Activated T-cell treated with anti-CD3 and anti-CD28 coated beads for 4 hours (primary cell): Measurements from ENCODE around the gene PDZD2.
"Not testable (repeated sequence)": the region's sequence is repeated elsewhere in the genome, so short reads cannot be mapped to it uniquely, and the experiment has no call there.

Experiments used
- DNase-seq: peaks from one replicate; pipeline ENCODE4 v3.0.0-alpha.2; 2020

PDZD2 gene

GRCh38 chr5:31771500-31771899, 132.6 kb downstream of the PDZD2 start:
- DNase-seq = no peak

GRCh38 chr5:31776294-31776693, 137.4 kb downstream of the PDZD2 start:
- DNase-seq = not testable (repeated sequence)

- no peak for DNase-seq
Measured at GRCh38 chr5:31776976-31777651, 138.2 kb downstream of the PDZD2 start.

- no peak for DNase-seq
Measured at GRCh38 chr5:31781772-31782171, 142.8 kb downstream of the PDZD2 start.

GRCh38 chr5:31783086-31783645, 144.2 kb downstream of the PDZD2 start:
- DNase-seq = no peak

- no peak for DNase-seq
Measured at GRCh38 chr5:31783731-31784130, 144.8 kb downstream of the PDZD2 start.

- DNase-seq = no peak
Measured at GRCh38 chr5:31786090-31786631, 147.2 kb downstream of the PDZD2 start.

- no peak for DNase-seq
Measured at GRCh38 chr5:31794009-31794408, 155.1 kb downstream of the PDZD2 start.

GRCh38 chr5:31798168-31798567, 159.2 kb downstream of the PDZD2 start:
- no peak for DNase-seq

GRCh38 chr5:31800351-31800750, 161.4 kb downstream of the PDZD2 start:
- no peak for DNase-seq

- no peak for DNase-seq
Measured at GRCh38 chr5:31805785-31806400, 167.0 kb downstream of the PDZD2 start.

GRCh38 chr5:31806561-31806960, 167.6 kb downstream of the PDZD2 start:
- DNase-seq = no peak

GRCh38 chr5:31807789-31808540, 169.0 kb downstream of the PDZD2 start:
- DNase-seq = no peak

- no peak for DNase-seq
Measured at GRCh38 chr5:31809050-31809870, 170.3 kb downstream of the PDZD2 start.

- DNase-seq = no peak
Measured at GRCh38 chr5:31811210-31811609, 172.3 kb downstream of the PDZD2 start.

GRCh38 chr5:31815376-31815775, 176.4 kb downstream of the PDZD2 start:
- no peak for DNase-seq

GRCh38 chr5:31819926-31820516, 181.1 kb downstream of the PDZD2 start:
- no peak for DNase-seq

GRCh38 chr5:31823472-31823871, 184.5 kb downstream of the PDZD2 start:
- DNase-seq = no peak

- no peak for DNase-seq
Measured at GRCh38 chr5:31824869-31825517, 186.1 kb downstream of the PDZD2 start.

GRCh38 chr5:31825518-31826068, 186.7 kb downstream of the PDZD2 start:
- DNase-seq = peak; percentile 23

GRCh38 chr5:31827867-31828266, 188.9 kb downstream of the PDZD2 start:
- no peak for DNase-seq
